Activated gamma-delta T cell (primary cell): Measurements from ENCODE around the gene NCDN.
A peak's percentile ranks its signal among the peaks of the same experiment; 100 is the strongest.

Experiments
- DNase-seq: peaks from one replicate; lab custom pipeline; 2025; lab: John Stamatoyannopoulos, UW

The NCDN gene

DNA sequence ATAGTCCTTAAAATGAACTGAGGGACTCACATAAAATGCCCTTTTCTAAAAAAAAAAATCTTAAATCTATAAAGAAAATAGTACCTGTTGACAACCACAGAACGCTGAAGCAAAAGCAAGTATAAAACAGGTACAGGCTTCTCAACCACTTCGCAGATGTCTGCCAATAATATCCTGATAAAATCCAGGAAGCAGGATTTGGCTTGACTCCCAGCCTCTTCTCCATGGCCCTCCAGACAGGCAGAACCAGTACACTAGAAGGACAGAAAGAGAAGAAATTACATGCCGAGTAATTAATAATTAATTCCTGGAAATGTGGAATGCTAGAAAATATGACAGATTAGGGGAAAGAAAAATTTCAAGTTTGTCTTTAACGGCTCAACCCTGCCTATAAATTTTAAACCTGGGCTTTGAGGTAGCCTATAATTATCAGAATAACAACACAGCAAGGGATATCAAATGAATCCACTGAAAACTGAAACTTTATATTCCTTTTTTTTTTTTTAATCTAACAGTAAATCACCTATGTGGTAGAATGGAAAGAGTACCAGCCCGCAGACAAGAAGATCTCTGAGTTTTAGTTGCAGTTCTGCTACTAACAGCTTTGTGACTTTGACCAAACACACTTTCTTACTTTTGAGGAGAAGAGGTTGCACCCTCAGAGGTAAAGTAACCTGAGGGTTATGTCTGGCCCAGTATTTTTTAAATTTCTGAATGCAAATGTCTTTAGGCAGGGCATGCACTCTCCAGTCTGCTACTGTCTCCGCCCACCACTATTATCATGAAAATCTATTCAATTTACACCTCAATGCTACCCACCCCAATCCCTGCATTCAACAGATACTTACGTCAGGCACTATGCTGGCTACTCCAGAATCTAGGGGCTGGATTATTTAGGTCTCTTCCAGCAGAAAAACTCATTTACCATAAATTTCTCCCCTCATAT lies 3.1 kb upstream of the NCDN start:
- DNase-seq: no peak

DNA sequence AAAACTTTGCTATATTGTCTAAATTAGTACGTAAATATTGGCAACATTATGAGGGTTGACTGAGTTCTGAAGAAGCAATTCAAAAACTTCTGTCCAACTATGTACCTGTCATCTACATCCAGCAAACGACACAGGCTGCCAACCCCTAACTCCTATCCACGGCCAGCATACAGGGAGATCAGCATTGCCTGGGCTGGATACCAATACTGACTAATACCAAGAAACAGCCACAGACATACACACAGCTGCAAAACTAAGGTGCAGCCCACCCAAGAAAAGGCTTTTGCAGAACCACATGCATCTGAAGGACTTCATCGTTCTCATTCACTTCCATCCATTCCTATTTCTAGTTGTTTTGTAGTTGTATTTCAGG lies 2.4 kb upstream of the NCDN start:
- no peak for DNase-seq

- no peak for DNase-seq
These were observed 1.8 kb upstream of the NCDN start for GRCh38 chr1:35555601-35556477.

GRCh38 chr1:35556484-35557117 lies 998 bp upstream of the NCDN start:
- DNase-seq: no peak

GRCh38 chr1:35557118-35557610 lies 435 bp upstream of the NCDN start, which contains the start of gene KIAA0319L:
Gene KIAA0319L, minus strand, starts transcription at chr1:35557403. Its CDS starts 2,912 bp downstream, at chr1:35554491.
- DNase-seq: peak; percentile 64

DNA sequence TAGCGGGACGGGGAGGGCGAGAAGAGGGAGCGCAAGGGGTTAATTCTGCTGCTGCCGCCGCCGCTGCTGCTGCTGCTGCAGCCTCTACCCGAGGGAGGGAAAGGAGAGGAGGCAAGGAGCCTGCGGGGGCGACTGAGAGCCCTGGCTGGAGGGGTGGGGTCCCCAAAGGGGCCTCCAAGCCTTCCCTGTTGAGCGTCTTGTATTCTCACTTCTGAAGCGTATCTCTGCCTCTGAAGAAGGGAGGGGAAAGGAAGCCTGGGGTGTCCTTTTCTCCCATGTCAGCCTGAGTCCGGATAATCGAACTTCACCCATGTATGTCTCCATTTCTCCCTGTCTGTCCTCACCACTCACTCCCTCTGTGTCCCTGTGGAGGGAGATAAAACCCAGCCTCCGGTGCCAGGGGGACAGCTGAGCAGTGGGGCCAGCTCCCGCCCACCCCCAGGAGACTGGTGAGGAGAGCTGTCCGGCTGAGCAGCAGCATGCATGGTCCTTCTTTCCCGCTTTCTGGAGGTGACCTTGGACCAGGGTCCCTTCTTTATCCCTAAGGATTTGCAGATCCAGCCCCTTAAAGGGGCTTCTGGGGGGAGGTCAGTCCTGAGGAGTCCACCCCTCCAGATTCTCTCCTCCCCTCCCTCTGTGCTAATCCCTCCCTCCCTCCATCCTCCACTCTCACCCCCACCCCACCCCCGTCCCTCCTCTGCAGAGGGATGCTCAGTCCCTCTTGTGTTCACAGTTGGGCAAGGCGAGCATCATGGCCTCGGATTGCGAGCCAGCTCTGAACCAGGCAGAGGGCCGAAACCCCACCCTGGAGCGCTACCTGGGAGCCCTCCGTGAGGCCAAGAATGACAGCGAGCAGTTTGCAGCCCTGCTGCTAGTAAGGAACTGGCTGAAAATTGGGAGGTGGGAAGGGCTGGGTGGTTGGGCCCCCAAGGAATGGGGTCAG lies 1.0 kb downstream of the NCDN start:
- DNase-seq: no peak

- no peak for DNase-seq
These were observed 1.8 kb downstream of the NCDN start for GRCh38 chr1:35559317-35559944.

- no peak for DNase-seq
These were observed 2.9 kb downstream of the NCDN start for GRCh38 chr1:35560256-35561225.

DNA sequence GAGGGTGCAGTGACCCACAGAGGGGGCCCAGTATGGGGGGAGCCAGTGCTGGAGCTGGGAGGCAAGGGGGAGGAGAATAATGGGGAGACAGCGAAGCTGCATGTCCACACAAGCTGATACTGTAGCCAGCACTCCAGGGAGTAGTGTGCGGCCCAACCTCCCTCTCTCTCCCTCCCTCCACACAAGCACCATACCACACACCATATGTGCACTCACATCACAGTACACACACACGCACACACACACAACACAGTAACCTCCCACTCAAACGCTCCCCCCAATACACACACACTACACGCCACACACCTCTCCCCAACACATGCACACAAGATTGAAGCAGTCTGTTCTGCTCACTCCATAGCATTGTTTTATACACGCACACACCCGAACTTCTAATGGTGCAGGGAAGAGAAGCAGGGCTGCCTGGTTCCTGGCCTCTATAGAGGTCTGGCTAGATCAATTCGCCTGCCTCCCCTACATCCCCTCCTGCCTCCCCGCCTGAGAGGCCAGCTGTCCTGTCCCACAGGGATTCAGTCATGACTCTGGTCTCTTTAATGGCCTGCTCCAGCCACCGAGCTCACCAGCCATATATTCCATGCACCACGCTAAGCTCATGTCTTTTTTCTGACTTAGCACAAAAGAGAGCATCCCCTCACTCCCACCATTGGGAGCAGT lies 3.8 kb downstream of the NCDN start:
- DNase-seq: no peak

GRCh38 chr1:35561972-35562680 lies 4.5 kb downstream of the NCDN start:
- DNase-seq: no peak

GRCh38 chr1:35563166-35563565 lies 5.6 kb downstream of the NCDN start:
- DNase-seq: no peak

DNA sequence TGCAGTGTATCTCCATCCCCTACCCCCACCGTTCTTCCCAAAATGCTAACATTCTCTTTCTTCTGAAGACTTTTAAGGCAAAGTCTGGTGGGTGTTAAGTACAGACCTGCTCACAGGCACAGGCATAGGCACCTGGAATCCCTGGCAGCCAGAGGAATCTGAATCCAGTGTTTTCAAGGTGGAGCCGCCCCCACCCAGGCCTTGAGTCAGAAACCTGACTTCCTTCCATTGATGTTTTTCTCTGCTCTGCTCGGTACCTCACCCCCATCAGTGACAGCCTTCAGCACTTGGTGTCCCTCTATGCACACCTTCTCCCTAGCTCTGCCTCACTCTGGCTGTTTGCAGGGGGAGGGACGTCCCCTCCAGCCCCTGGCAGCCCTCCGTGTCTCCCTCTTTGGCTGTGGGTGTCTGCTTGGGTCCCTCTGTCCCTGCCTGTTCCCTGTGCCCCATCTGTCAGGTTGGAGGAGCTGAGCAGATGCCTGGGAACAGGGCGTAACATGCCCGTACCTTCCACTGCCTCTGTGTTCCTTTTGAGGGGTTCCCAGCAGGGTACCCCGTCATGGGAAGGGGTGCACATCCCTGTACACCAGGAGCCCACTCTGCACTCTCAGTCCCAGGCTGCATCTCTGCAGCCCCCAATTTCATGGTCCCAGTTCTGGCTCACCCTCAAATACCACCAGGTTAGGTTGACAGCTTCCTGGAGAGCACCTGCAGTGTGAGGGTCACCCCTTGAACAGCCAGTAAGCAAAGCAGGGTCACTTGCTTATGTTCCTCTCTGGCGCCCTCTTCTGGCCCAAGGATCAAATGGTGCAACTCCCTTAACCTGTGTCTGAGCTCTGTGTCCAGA lies 6.7 kb downstream of the NCDN start:
- no peak for DNase-seq

DNA sequence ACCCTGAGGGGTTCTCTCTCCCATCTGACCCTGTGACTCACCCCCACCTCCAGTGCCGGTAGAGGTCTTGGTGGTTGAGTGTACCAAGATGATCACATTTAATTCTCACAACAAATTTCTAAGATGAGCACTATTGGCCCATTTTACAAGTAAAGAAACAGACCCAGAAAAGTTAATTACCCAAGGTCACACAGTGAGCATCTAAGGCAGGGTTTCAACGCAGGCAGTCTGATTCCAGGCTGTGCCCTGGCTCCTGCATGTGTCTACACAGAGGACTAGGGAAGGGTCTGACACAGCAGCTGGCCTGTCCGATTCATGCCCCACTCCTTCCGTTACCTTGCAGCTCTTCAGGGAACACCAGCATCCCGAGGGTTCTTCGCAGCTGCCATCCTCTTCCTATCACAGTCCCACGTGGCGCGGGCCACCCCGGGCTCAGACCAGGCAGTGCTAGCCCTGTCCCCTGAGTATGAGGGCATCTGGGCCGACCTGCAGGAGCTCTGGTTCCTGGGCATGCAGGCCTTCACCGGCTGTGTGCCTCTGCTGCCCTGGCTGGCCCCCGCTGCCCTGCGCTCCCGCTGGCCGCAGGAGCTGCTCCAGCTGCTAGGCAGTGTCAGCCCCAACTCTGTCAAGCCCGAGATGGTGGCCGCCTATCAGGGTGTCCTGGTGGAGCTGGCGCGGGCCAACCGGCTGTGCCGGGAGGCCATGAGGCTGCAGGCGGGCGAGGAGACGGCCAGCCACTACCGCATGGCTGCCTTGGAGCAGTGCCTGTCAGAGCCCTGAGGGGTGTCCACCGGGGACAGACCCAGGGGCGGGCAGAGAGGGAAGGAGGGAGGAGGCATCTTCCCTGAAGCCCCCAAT lies 7.5 kb downstream of the NCDN start:
- no peak for DNase-seq

DNA sequence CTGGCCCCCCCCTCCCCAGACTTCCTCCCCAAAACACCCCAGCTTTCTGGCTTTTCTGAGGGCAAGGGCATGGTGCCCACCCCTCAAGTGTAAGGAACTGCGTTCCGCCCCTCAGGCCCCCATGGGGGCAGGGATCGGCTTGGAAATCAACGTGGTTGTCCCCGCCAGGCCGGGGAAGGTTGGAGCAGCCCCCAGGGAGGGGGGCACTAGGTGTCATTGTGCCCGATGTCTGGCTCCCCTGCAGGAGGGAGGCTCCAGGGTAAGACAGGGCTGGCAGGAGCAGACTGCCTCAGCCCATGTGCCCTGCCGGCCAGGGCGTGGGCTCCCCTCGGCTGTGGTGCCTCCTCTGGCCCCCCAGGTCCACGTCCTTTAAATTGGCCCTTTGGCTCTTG lies 8.1 kb downstream of the NCDN start:
- no peak for DNase-seq

DNA sequence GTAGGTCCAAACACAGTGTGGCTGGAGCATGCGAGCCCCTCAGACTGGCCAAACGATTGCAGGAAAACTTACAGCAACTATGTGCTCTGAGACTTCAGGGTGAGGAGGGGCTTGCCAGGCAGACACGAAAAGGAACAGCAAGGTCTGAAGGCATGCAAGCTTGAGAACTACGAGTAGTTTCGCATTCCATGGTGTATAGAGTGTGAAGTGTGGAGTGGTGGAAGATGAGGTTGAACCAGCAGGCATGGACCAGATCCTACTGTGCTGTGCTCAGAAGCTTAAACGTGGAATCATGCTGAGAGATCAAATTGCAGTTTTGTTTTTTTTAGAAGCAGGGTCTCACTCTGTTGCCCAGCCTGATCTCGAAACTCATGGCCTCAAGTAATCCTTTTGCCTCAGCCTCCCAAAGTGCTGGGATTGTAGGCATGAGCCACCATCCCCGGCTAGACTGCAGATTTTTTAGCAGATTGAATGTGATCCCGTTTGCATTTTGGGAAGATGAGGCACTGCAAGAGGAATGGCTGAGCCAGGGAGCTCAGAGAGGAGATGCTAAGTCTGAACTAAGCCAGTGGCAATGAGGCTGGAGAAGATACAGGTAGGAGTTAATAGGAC lies 10.5 kb downstream of the NCDN start:
- no peak for DNase-seq

DNA sequence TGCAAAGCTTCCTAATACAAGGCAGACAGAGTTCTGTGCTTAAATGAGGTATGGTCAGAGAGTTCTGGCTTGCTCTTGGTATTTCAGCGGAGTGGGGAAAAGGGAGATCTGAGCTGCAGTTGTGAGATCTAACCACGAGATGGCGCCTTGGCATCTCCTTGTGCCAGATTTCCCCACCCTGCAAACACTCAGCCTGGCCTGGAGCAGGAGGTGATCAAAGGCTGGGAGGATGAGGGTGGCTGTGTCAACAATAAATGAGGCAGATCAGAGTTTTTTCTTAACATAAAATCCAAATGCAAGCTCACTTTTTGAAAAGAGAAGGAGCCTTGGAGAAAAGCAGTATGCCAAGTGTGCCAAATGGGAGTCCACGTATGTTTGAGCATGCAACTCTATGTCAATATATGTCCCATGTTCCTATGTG lies 11.4 kb downstream of the NCDN start:
- DNase-seq: no peak
